GM06990 (cell line): ENCODE data around the gene EGFR.

Experiments
- DNase-seq: peaks from one replicate; pipeline ENCODE4 v3.0.0-alpha.2; 2011; ENCODE audit not compliant: insufficient read length; ENCODE audit errors: extremely low read depth
- H3K27me3 ChIP-seq: replicated peaks from 2 replicates; pipeline ENCODE4 v1.6.0; 2011; ENCODE audit warnings: low read length; ENCODE audit not compliant: control insufficient read depth, insufficient read depth
- H3K36me3 ChIP-seq: 2 replicates; pipeline ENCODE4 v1.5.1; 2011; ENCODE audit warnings: low read length; ENCODE audit not compliant: control insufficient read depth, insufficient read depth
- H3K4me3 ChIP-seq: replicated peaks from 2 replicates; pipeline ENCODE4 v1.5.1; 2011; ENCODE audit warnings: low read depth, mild to moderate bottlenecking, control low read depth, low read length
- CTCF ChIP-seq: IDR thresholded peaks from 2 replicates; pipeline ENCODE4 v1.5.1; 2011; ENCODE audit warnings: low read length, control low read depth, mild to moderate bottlenecking, inconsistent platforms; ENCODE audit not compliant: insufficient read depth, poor library complexity, severe bottlenecking

EGFR gene

GRCh38 chr7:55110993-55111361 lies 92.2 kb downstream of the EGFR start:
- H3K27me3 ChIP-seq, result no peaks in the 10 kb centered on the region
- no peak for DNase-seq
- no peak for TF ChIP-seq CTCF
- H3K4me3 ChIP-seq, result no peak overlapping the region
- no peaks in the 10 kb centered on the region for H3K36me3 ChIP-seq

DNA sequence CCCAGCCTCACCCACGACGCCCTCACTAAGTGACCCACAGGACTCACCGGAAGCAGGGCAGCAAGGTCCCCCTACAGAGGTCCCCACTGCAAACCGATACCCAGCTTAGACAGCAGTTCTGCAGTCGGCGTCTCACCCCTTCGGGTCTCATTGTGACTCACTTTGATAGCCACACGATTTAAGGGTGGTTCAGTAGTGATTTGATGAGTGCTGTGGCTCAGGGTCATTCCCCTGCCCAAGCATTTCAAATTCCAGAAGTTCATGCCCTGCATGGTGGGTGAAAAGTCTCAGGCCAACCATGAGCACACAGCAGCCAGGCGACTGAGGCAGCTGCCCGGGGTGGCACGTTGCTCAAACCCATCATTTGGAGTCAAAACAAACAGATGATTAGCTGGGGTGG lies 93.2 kb downstream of the EGFR start:
- DNase-seq, result no peak
- Histone ChIP-seq H3K4me3 (no peak overlapping the region), H3K36me3 (no peaks in the 10 kb centered on the region), H3K27me3 (no peaks in the 10 kb centered on the region)
- no peak for TF ChIP-seq CTCF

DNA sequence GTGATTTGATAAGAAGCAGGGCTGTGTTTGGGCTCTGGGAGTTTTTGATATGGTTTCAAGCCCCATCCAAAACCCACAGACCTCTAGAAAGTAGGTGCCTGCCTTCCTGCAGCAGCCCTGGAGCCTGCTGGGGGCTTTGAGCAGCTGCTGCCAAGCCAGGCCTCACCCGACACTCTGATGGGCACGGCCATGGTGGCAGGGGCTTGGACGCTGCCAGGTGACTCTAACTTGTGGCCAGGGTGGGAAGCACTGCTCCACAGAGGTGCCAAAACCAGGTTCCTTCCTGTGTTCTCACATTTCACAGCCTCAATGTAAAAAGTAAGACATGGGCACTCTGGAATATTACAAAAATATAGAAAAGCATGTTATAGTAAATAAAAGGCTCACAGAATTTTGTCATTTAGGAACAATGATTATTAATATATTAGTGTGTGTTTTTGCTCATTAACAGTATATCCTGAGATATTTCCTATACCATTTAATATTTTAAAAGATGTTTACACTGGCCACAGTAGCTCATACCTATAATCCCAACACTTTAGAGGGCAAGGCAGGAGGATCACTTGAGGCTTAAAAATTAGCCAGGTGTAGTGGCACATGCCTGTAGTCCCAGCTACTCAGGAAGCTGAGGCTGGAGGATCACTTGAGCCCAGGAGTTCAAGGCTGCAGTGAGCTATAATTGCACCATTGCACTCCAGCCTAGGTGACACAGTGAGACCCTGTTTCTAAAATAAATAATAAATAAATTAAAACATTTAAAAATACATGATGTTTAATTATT lies 95.1 kb downstream of the EGFR start:
- Histone ChIP-seq H3K4me3 (no peak overlapping the region), H3K36me3 (no peaks in the 10 kb centered on the region), H3K27me3 (no peaks in the 10 kb centered on the region)
- DNase-seq, result no peak
- TF ChIP-seq CTCF, result no peak

DNA sequence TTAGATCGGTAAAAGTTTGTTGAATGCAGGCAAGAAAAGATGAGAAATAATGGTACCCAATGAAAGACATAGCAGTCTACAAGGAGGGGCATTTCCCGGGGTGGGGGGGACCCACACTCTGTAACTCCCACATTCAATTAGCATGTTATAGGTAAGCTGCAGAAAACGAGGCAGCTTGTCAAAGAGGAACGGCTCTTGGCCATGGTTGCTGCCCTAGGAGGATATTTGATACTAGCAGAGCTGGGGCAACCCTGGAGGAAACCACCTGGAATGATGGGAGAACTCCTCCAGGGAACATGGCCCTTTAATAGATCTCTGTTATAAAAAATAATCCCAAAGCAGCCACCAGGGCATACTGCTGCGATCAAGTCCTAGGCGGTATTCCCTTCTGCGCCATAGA lies 98.5 kb downstream of the EGFR start:
- DNase-seq, result no peak
- H3K4me3 ChIP-seq, result no peak overlapping the region

GRCh38 chr7:55118426-55118825 lies 99.6 kb downstream of the EGFR start:
- no peak for DNase-seq
- no peaks in the 10 kb centered on the region for H3K36me3 ChIP-seq
- no peaks in the 10 kb centered on the region for H3K27me3 ChIP-seq

More for the DNA sequence above, 98.5 kb downstream of the EGFR start:
- Histone ChIP-seq H3K27me3 (no peaks in the 10 kb centered on the region), H3K36me3 (no peaks in the 10 kb centered on the region)
- no peak for TF ChIP-seq CTCF

More at GRCh38 chr7:55118426-55118825, 99.6 kb downstream of the EGFR start:
- no peak overlapping the region for H3K4me3 ChIP-seq
- TF ChIP-seq CTCF, result no peak
